ENCODE results near the gene HMGA1. TPM values are rescaled to one million over a fixed set of nuclear protein-coding genes. Genes with fewer than 3 reads are reported as not detected.

Gene HMGA1
- total and polyA plus RNA-seq, 2 of the 13 experiments (the other 11 are each of a cell fraction or from before 2014, with no cell fraction given): 117 to 145 TPM

DNA sequence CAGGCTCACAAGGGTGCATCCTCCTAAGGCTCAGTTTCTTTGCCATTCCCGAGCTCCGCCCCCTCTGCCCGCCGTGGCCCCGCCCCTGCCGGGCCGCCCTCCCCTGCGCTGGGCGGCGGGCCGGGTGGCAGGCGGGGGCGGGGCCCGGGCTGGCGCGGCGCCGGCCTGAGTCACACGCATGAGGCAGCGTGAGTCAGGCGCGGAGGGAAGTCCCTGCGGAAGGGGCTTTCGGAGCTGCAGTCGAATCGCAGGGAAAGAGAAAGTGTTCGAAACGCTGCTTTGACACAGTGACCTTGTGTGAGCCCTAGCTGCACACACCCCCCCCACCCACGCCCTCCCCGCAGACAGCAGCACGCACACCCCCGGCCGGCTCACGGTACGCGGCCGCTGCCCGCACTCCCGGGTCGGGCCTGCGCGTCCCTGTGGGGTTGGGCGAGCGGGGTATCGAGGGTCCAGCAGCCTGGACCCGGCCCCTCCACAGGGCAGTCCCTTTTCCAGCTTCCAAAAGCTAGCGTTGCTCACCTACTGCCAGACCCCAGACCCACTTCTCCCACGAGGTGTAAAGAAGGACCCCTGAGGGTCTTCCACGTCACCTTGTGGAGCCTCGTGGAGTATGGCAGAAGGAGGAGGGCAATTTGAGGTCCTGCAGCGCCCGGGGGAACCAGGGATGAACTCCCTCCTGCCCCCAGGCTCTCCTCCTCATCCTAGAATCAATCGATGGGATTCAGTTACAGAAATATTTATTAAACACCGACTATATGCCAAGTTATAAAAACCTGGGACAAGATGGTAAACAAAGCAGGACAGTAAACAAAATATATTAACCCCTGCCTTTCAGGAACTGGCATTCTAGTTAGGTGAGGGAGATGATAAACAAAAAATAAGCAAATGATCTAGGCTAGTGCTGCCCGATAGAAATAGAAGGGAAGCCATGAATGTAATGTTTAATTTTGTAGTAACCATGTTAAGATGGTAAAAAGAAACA lies 12.4 kb upstream of the HMGA1 start (continued):
- TF ChIP-seq ZBTB43 (CRISPR knock-in tag; conservative IDR thresholded peaks at IDR 0.05): no peak
- TF ChIP-seq ZBTB8A (CRISPR knock-in tag; IDR thresholded peaks at IDR 0.05; ENCODE audit: borderline replicate concordance, low read depth): no peak
- no peak for TF ChIP-seq LRRFIP1 (CRISPR knock-in tag; conservative IDR thresholded peaks at IDR 0.05)
- TF ChIP-seq, protein P1, sequence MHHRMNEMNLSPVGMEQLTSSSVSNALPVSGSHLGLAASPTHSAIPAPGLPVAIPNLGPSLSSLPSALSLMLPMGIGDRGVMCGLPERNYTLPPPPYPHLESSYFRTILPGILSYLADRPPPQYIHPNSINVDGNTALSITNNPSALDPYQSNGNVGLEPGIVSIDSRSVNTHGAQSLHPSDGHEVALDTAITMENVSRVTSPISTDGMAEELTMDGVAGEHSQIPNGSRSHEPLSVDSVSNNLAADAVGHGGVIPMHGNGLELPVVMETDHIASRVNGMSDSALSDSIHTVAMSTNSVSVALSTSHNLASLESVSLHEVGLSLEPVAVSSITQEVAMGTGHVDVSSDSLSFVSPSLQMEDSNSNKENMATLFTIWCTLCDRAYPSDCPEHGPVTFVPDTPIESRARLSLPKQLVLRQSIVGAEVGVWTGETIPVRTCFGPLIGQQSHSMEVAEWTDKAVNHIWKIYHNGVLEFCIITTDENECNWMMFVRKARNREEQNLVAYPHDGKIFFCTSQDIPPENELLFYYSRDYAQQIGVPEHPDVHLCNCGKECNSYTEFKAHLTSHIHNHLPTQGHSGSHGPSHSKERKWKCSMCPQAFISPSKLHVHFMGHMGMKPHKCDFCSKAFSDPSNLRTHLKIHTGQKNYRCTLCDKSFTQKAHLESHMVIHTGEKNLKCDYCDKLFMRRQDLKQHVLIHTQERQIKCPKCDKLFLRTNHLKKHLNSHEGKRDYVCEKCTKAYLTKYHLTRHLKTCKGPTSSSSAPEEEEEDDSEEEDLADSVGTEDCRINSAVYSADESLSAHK (CRISPR knock-in tag; IDR thresholded peaks at IDR 0.05; ENCODE audit: borderline replicate concordance): no peak
- TF ChIP-seq, protein P2, sequence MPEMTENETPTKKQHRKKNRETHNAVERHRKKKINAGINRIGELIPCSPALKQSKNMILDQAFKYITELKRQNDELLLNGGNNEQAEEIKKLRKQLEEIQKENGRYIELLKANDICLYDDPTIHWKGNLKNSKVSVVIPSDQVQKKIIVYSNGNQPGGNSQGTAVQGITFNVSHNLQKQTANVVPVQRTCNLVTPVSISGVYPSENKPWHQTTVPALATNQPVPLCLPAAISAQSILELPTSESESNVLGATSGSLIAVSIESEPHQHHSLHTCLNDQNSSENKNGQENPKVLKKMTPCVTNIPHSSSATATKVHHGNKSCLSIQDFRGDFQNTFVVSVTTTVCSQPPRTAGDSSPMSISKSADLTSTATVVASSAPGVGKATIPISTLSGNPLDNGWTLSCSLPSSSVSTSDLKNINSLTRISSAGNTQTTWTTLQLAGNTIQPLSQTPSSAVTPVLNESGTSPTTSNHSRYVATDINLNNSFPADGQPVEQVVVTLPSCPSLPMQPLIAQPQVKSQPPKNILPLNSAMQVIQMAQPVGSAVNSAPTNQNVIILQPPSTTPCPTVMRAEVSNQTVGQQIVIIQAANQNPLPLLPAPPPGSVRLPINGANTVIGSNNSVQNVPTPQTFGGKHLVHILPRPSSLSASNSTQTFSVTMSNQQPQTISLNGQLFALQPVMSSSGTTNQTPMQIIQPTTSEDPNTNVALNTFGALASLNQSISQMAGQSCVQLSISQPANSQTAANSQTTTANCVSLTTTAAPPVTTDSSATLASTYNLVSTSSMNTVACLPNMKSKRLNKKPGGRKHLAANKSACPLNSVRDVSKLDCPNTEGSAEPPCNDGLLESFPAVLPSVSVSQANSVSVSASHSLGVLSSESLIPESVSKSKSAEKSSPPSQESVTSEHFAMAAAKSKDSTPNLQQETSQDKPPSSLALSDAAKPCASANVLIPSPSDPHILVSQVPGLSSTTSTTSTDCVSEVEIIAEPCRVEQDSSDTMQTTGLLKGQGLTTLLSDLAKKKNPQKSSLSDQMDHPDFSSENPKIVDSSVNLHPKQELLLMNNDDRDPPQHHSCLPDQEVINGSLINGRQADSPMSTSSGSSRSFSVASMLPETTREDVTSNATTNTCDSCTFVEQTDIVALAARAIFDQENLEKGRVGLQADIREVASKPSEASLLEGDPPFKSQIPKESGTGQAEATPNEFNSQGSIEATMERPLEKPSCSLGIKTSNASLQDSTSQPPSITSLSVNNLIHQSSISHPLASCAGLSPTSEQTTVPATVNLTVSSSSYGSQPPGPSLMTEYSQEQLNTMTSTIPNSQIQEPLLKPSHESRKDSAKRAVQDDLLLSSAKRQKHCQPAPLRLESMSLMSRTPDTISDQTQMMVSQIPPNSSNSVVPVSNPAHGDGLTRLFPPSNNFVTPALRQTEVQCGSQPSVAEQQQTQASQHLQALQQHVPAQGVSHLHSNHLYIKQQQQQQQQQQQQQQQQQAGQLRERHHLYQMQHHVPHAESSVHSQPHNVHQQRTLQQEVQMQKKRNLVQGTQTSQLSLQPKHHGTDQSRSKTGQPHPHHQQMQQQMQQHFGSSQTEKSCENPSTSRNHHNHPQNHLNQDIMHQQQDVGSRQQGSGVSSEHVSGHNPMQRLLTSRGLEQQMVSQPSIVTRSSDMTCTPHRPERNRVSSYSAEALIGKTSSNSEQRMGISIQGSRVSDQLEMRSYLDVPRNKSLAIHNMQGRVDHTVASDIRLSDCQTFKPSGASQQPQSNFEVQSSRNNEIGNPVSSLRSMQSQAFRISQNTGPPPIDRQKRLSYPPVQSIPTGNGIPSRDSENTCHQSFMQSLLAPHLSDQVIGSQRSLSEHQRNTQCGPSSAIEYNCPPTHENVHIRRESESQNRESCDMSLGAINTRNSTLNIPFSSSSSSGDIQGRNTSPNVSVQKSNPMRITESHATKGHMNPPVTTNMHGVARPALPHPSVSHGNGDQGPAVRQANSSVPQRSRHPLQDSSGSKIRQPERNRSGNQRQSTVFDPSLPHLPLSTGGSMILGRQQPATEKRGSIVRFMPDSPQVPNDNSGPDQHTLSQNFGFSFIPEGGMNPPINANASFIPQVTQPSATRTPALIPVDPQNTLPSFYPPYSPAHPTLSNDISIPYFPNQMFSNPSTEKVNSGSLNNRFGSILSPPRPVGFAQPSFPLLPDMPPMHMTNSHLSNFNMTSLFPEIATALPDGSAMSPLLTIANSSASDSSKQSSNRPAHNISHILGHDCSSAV (CRISPR knock-in tag; IDR thresholded peaks at IDR 0.05; ENCODE audit: borderline replicate concordance): no peak
- TF ChIP-seq, protein P3, sequence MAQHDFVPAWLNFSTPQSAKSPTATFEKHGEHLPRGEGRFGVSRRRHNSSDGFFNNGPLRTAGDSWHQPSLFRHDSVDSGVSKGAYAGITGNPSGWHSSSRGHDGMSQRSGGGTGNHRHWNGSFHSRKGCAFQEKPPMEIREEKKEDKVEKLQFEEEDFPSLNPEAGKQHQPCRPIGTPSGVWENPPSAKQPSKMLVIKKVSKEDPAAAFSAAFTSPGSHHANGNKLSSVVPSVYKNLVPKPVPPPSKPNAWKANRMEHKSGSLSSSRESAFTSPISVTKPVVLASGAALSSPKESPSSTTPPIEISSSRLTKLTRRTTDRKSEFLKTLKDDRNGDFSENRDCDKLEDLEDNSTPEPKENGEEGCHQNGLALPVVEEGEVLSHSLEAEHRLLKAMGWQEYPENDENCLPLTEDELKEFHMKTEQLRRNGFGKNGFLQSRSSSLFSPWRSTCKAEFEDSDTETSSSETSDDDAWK (CRISPR knock-in tag; IDR thresholded peaks at IDR 0.05): no peak
- no peak for TF ChIP-seq FOXM1 (CRISPR knock-in tag; IDR thresholded peaks at IDR 0.05)
- TF ChIP-seq NONO (IDR thresholded peaks at IDR 0.05): no peak
- no peak; the same call in 1 of the 2 replicates for TF ChIP-seq NONO (CRISPR knock-in tag; conservative IDR thresholded peaks at IDR 0.05)
- TF ChIP-seq PHB2 (IDR thresholded peaks at IDR 0.05; ENCODE audit: partially characterized antibody): no peak
- TF ChIP-seq ZNF816 (CRISPR knock-in tag; IDR thresholded peaks at IDR 0.05; ENCODE audit: borderline replicate concordance): no peak

All from HepG2 (cell line).